ENCODE results near the gene SMIM33.
"Not testable (repeated sequence)": the region's sequence is repeated elsewhere in the genome, so short reads cannot be mapped to it uniquely, and the experiment has no call there.

The SMIM33 gene

DNA sequence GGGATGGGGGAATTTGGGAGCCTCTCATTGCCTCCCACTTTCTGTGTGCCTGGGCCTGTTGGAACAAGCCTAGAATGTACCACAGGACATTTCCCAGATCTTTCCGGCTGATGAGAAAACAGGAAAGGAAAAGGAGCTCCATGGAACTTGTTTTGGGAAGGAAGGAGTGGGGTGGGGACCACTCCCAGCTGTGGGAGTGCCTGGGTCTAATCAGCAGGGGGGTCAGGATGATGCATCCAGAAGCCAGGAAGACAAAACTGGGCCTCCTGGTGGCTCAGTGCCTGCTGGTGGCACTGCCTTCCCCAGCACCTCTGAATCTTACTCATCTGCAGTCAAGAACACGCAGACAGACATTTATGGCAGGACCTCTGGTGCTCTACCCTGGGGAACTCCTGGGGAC is 2.8 kb downstream of the SMIM33 start:
- Histone ChIP-seq H3K9me3 (ENCODE audit: insufficient read depth, low read depth, low read length) (no peaks in the 10 kb centered on the region), H3K27ac (ENCODE audit: low read depth, low read length) (peak overlapping the region; percentile 81), H3K36me3 (ENCODE audit: insufficient read depth, low read length) (no peaks in the 10 kb centered on the region), H3K27me3 (ENCODE audit: insufficient read depth, low read length) (no peaks in the 10 kb centered on the region), H3K9ac (ENCODE audit: low read depth, low read length) (no peak overlapping the region), H3K4me1 (ENCODE audit: insufficient read depth, low read length) (peaks cover 18% of the 10 kb centered on the region), H3K4me3 (ENCODE audit: low read length) (no peak overlapping the region)
- 78% methylated on average over 2 of the region's 2 CpGs for WGBS

DNA sequence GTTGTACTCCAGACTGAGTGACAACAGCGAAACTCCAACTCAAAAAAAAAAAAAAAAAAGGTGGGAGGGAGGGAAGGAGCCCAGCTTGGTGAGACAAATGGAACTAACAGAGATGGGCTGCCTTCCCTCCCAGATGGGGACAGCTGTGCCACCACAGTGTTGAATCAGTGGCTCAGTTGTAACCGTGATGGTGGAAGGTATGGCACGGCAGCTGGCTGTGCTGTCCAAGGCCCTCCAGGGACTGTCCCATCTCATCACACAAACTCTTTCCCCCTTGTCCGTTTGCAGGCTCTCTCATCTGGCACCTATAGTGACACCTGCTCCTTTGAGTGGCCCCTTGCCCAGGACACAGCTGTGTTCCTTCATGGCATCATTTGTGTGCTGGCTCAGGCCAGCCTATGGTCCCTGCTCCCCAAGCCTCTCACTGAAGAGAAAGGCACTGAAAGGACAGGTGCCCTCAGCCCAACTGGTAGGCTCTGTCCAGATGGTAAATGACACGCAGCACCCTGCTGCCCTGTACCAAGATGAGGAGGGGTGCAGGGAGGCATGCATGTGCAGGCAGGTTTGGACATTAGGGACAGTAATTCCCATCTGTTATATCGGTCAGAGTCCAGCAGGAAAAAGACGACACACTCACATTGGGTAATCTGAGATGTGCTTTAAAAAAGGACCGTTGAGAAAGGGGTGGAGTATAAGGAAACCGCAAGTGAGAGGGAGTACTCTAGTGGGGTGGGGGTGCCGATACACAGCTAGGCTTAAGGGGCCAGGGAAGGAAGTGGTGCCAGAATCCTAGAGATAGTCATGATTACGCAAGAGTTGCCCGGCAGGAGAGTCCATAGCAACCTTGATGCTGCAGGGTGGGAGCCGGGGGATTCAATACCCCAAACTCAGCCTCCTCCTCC is 4.3 kb downstream of the SMIM33 start:
- Histone ChIP-seq H3K9me3 (ENCODE audit: insufficient read depth, low read depth, low read length) (no peaks in the 10 kb centered on the region), H3K4me3 (ENCODE audit: low read length) (no peak overlapping the region), H3K27me3 (ENCODE audit: insufficient read depth, low read length) (no peaks in the 10 kb centered on the region), H3K4me1 (ENCODE audit: insufficient read depth, low read length) (peaks cover 18% of the 10 kb centered on the region), H3K27ac (ENCODE audit: low read depth, low read length) (no peak overlapping the region), H3K9ac (ENCODE audit: low read depth, low read length) (no peak overlapping the region), H3K36me3 (ENCODE audit: insufficient read depth, low read length) (no peaks in the 10 kb centered on the region)
- WGBS: 91% methylated on average over 13 of the region's 13 CpGs

DNA sequence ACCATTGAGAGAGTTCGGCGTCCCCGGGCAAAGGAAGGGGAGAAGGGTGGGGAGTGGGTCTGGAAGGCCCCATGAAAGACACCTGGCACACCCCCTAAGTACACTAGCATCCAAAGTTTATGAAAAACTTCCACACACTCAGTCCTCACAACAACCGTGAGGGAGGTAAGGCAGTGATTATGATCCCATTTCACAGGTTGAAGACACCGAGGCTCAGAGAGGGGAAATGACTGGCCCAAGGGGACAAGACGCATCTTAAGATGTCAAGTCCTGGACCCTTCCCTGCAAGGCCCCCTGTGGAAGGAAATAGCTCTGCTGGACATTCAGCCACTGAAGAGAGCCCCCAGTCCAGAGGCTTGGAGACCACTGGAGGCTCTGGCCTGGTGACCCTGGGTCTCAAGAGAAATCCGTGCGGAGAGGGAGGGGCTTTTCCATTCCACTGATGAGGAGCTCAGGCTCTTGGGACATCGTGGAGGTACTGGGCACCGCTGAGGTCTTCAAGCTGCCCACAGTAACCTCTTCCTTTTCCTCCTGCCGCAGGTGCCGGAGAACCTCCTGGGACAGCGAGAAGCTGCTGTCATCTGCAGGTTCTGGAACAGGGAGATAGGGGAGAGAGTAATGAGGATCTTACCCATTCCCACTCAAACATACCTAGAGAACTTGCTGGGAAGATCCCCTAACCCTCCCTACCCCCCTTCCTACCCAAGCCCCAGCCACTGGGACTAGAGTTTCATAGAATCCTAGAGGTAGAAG is 5.2 kb downstream of the SMIM33 start:
- no peak overlapping the region for H3K27ac ChIP-seq (ENCODE audit: low read depth, low read length)
- no peaks in the 10 kb centered on the region for H3K9me3 ChIP-seq (ENCODE audit: insufficient read depth, low read depth, low read length)
- no peak overlapping the region for H3K4me3 ChIP-seq (ENCODE audit: low read length)
- peaks cover 18% of the 10 kb centered on the region for H3K4me1 ChIP-seq (ENCODE audit: insufficient read depth, low read length)
- H3K36me3 ChIP-seq (ENCODE audit: insufficient read depth, low read length): no peaks in the 10 kb centered on the region
- H3K27me3 ChIP-seq (ENCODE audit: insufficient read depth, low read length): no peaks in the 10 kb centered on the region
- no peak overlapping the region for H3K9ac ChIP-seq (ENCODE audit: low read depth, low read length)
- 93% methylated on average over 10 of the region's 13 CpGs for WGBS

DNA sequence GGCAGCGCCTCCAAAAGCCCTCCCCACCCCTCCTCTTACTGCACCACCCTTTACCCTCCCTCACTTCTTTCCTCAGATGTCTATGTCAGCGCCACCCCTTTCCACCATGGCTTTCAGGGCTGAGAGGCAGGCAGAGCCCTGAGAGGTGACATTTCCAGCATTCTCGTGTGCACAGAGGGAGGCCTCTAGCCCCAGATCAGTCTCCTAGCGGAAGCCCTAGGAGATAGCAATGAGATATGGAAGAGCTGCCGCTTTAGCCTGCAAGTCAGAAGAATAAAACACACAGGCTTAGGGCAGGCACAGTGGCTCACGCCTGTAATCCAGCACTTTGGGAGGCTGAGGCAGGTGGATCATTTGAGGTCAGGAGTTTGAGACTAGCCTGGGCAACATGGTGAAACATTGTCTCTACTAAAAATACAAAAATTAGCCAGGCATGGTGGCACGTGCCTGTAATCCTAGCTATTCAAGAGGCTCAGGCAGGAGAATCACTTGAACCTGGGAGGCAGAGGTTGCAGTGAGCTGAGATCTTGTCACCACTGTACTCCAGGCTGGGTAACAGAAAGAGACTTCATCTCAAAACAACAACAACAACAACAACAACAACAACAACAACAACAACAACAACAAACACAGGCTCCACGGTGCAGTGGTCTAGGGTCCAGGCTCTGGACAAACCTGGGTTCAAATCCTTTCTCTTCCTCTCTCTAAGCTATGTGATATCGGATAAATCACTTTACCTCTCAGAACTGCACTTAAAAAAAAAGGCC is 8.0 kb downstream of the SMIM33 start:
- not testable (repeated sequence) for H3K4me3 ChIP-seq (ENCODE audit: low read length); H3K9me3 ChIP-seq (ENCODE audit: insufficient read depth, low read depth, low read length); H3K27me3 ChIP-seq (ENCODE audit: insufficient read depth, low read length); H3K9ac ChIP-seq (ENCODE audit: low read depth, low read length); H3K36me3 ChIP-seq (ENCODE audit: insufficient read depth, low read length); H3K4me1 ChIP-seq (ENCODE audit: insufficient read depth, low read length); H3K27ac ChIP-seq (ENCODE audit: low read depth, low read length)
- 83% methylated on average over 9 of the region's 9 CpGs for WGBS

DNA sequence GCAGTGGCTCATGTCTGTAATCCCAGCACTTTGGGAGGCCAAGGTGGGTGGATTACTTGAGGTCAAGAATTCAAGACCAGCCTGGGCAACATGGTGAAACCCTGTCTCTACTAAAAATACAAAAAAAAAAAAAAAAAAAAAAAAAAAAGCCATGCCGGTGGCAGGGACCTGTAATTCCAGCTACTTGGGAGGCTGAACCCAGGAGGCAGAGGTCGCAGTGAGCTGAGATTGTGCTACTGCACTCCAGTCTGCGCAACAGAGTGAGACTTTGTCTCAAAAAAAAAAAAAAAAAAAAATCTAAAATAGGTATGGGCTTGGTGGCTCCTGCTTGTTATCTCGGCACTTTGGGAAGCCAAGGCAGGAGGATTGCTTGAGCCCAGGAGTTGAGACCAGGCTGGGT is 8.9 kb downstream of the SMIM33 start:
- not testable (repeated sequence) for H3K4me3 ChIP-seq (ENCODE audit: low read length); H3K9ac ChIP-seq (ENCODE audit: low read depth, low read length); H3K27me3 ChIP-seq (ENCODE audit: insufficient read depth, low read length); H3K36me3 ChIP-seq (ENCODE audit: insufficient read depth, low read length); H3K4me1 ChIP-seq (ENCODE audit: insufficient read depth, low read length); H3K9me3 ChIP-seq (ENCODE audit: insufficient read depth, low read depth, low read length); H3K27ac ChIP-seq (ENCODE audit: low read depth, low read length)
- WGBS: 88% methylated on average over 4 of the region's 4 CpGs

DNA sequence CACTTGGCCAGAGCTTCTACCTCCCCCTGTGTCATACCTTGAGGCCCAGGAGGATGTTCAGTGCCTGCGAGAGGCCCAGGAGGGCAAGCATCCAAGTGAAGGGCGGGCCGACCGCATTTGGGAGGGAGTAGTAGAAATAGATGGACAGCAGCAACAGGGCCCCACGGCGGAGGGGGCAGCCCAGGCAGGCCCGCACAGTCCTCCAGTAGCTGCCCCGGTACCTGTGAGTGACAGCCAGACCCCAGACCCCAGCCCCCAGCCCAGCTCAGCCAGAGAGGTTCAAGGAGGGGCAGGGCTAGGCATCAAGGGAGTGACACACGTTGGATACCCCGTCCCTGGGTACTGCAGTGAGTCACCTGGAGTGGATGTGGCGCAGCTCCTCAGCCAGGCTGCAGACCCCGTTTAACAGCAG is 10.3 kb downstream of the SMIM33 start:
- H3K9ac ChIP-seq (ENCODE audit: low read depth, low read length): no peak overlapping the region
- no peaks in the 10 kb centered on the region for H3K27me3 ChIP-seq (ENCODE audit: insufficient read depth, low read length)
- WGBS: 90% methylated on average over 12 of the region's 12 CpGs
- no peaks in the 10 kb centered on the region for H3K9me3 ChIP-seq (ENCODE audit: insufficient read depth, low read depth, low read length)
- no peaks in the 10 kb centered on the region for H3K36me3 ChIP-seq (ENCODE audit: insufficient read depth, low read length)
- no peak overlapping the region for H3K27ac ChIP-seq (ENCODE audit: low read depth, low read length)
- H3K4me1 ChIP-seq (ENCODE audit: insufficient read depth, low read length): peaks cover 3% of the 10 kb centered on the region
- no peak overlapping the region for H3K4me3 ChIP-seq (ENCODE audit: low read length)

DNA sequence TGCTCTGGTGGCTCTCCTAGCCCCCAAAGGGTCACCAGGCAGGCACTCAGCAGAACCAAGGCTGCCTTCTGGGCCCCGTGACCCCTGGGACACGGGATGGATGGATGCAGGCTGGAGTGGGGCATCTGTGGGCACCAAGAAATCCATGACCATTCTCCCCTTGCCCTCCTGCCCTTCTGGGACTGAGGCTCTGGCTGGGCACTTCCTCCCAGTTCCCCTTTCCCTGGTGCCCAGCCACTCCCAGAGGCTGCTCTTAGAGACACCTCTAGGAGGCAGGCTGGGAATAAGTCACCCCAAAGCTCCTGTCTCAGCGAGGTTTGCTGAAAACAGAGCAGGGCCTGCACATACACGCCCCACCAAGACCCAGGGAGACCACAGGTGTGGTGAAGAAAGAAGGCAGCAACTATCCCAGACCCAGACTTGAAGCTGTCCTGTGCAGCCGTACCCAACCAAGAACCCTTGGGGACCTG is 10.8 kb downstream of the SMIM33 start:
- WGBS: 95% methylated on average over 5 of the region's 5 CpGs
- H3K9ac ChIP-seq (ENCODE audit: low read depth, low read length): no peak overlapping the region
- H3K36me3 ChIP-seq (ENCODE audit: insufficient read depth, low read length): no peaks in the 10 kb centered on the region
- peaks cover 8% of the 10 kb centered on the region for H3K4me1 ChIP-seq (ENCODE audit: insufficient read depth, low read length)
- no peak overlapping the region for H3K27ac ChIP-seq (ENCODE audit: low read depth, low read length)
- H3K4me3 ChIP-seq (ENCODE audit: low read length): no peak overlapping the region
- H3K9me3 ChIP-seq (ENCODE audit: insufficient read depth, low read depth, low read length): no peaks in the 10 kb centered on the region
- H3K27me3 ChIP-seq (ENCODE audit: insufficient read depth, low read length): no peaks in the 10 kb centered on the region

DNA sequence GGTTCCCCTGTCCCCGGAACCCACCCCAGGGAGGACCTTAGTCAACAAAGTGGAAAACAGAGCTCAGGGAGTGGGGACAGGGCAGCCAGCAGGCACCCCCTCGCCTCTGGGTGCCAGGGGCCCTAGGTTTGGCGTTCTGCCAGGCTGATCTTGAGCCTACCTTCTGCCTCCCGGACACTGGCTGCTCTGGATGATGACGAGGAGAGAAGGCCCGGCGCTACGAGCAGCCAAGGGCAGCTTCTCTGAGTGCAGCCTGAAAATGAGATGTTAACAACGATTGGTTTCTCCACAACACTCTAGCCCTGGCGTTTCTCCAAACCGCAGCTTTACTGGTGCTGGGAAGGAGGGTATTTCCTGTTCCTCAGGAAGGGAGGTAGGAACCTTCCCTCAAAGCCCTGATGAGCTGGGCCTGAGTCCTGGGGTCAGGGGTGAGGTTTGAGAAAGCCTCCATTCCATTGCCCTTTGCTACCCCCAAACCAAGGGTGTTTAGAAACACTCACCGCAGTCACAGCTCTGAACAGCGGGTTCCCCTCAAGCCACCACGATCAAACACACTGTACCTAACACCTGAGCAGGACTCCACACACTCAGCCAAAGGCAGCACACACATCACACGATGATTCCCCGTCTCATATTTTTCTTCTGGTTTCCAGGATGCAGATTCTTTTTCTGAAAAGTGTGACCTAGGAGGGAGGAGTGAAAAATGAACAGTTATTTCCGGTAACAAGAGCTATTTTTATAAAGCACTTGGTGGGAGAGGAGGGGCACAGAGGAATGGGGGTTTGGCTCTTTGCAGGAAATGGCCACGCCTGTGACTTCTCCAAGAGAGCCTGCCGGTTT is 11.5 kb downstream of the SMIM33 start, which contains the start of gene STING1:
Gene STING1 (minus strand): TSS at position 709 of the 840 bp plus-strand sequence. CDS start 1,054 bp downstream, outside the sequence.
- WGBS: 90% methylated on average over 19 of the region's 19 CpGs
- Histone ChIP-seq H3K4me1 (ENCODE audit: insufficient read depth, low read length) (peaks cover 10% of the 10 kb centered on the region), H3K27me3 (ENCODE audit: insufficient read depth, low read length) (no peaks in the 10 kb centered on the region), H3K27ac (ENCODE audit: low read depth, low read length) (no peak within 1 kb of the TSS), H3K9ac (ENCODE audit: low read depth, low read length) (no peak within 1 kb of the TSS), H3K36me3 (ENCODE audit: insufficient read depth, low read length) (no peaks in the 10 kb centered on the region), H3K9me3 (ENCODE audit: insufficient read depth, low read depth, low read length) (no peaks in the 10 kb centered on the region), H3K4me3 (ENCODE audit: low read length) (no peak within 1 kb of the TSS)

DNA sequence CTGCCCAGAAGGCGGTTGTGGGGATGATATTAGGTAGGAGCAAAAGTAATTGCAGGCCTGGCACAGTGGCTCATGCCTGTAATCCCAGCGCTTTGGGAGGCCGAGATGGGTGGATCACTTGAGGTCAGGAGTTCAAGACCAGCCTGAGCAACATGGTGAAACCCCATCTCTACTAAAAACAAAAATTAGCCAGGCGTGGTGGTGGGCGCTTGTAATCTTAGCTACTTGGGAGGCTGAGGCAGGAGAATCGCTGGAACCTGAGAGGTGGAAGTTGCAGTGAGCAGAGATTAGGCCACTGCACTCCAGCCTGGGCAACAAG is 12.0 kb downstream of the SMIM33 start:
- not testable (repeated sequence) for H3K27me3 ChIP-seq (ENCODE audit: insufficient read depth, low read length); H3K36me3 ChIP-seq (ENCODE audit: insufficient read depth, low read length); H3K4me3 ChIP-seq (ENCODE audit: low read length); H3K27ac ChIP-seq (ENCODE audit: low read depth, low read length); H3K4me1 ChIP-seq (ENCODE audit: insufficient read depth, low read length); H3K9ac ChIP-seq (ENCODE audit: low read depth, low read length); H3K9me3 ChIP-seq (ENCODE audit: insufficient read depth, low read depth, low read length)
- 93% methylated on average over 6 of the region's 6 CpGs for WGBS

DNA sequence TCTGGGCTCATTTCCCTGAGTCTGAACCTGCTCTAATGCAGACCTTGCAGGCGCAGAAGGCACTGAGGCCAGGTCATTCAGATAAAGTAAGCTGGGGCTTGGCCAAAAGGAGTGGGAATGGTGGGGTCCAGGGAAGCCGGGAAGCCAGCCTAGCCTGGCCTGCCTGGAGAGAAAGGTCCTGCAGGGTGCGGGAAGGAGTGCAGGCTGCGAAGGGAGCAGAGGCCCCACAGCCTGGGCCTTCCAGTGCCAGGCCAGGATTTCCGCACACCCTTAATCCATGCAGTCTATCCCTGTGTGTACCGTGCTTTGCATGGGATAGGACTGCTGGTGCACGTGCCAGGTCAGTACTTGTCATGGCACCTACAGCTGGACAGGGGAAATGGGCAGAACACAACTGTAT is 15.4 kb downstream of the SMIM33 start:
- no peaks in the 10 kb centered on the region for H3K36me3 ChIP-seq (ENCODE audit: insufficient read depth, low read length)
- peaks cover 10% of the 10 kb centered on the region for H3K4me1 ChIP-seq (ENCODE audit: insufficient read depth, low read length)
- H3K27me3 ChIP-seq (ENCODE audit: insufficient read depth, low read length): no peaks in the 10 kb centered on the region
- no peak overlapping the region for H3K9ac ChIP-seq (ENCODE audit: low read depth, low read length)
- no peak overlapping the region for H3K27ac ChIP-seq (ENCODE audit: low read depth, low read length)
- WGBS: 61% methylated on average over 7 of the region's 7 CpGs
- no peak overlapping the region for H3K4me3 ChIP-seq (ENCODE audit: low read length)
- H3K9me3 ChIP-seq (ENCODE audit: insufficient read depth, low read depth, low read length): no peaks in the 10 kb centered on the region
